ENCODE data around the gene P2RX3.

P2RX3 gene

DNA sequence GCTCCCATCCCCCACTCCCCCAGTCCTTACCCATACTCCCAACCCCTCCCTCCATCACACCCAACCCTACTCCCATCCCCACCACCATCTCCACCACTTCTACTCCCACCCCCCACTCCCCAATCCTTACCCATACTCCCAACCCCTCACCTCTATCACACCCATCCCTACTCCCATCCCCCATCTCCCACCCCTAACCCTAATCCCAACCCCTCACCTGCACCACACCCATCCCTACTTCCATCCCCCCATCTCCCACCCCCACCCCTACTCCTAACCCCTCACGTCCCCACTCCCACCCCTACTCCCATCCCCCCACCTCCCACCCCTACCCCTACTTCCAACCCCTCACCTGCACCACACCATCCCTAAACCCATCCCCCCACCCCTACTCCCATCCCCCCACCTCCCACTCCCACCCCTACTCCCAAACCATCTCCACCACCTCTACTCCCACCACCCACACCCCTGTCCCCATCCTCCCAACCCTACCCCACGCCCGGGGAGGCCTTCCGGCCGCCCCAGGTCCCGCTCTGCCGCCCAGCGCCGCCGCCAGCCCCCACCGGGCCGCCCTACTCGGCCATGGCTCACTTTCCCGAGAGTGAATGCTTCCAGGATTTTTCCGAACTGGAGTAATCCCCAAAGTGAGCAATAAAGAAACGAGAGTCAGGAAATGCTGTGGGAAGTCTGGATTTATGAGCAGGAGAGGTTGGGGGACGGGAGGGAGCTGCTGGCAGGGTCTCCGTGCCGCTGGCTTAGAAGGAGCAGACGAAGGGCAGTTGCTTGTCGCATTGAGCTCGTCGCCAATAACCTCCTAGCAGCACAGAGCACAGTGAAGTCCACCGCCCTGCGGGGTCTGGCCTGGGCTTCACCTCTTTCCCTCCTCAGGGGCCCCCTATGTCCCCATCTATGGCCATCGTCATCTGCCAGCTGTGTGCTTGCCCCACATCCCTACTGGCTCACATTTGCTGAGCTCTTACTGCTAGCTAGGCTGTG lies 38.2 kb downstream of the P2RX3 start:
- no peak for DNase-seq

DNA sequence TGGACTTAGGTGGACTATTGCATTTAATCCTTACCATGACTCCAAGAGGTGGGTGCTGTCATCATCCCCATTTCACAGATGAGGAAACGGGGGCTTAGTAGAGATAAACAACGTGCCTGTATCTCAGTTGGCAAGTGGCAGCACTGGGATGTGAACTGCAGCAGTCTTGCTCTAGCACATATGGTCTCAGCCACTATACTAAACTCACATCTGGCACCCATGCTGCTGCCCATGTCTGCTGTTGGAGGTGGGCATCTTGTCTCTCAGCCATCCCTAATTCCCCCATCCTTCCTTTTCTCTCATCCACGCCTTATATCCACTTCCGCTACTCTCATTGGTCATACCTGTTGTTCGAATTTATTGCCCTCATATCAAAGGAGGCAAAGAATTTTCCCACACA lies 39.0 kb downstream of the P2RX3 start:
- DNase-seq = no peak

DNA sequence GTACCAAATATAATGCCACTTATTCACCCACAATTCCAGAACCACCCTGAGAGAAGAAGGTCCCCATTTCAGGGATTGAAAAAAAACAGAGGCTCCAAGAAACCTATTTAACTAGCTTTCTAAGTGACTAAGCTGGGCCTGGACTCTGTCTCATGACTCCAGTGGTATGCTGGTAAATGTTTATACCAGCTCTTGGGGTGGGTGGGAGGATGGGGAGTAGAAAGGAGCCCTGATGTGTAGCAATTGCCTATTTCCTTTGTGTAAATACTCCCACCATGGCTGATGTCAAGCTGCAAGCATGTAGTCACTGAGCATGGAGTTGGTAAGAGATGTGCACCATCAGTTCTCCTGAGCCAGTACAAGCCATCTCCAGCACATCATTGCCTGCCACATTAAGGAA lies 40.0 kb downstream of the P2RX3 start:
- no peak for DNase-seq

DNA sequence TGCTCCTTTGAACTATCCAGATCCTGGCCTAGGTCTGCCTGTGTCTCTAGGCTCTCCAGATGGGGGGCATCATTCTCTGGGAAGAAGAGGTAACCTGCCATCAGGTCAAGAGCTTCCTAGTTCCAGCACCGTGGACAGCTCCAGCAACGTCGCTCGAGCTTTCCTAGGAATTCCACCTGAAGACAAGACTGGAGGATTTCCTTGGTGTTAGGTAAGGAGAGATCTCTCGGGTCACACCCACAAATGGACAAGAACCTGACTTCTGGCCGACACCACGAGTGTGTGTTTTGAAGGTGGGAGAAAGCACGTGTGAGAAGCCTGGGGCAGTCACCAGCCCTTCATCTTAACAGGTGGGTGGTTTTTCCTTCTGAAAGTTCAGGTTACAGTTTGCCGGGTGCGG lies 41.6 kb downstream of the P2RX3 start:
- DNase-seq = no peak

DNA sequence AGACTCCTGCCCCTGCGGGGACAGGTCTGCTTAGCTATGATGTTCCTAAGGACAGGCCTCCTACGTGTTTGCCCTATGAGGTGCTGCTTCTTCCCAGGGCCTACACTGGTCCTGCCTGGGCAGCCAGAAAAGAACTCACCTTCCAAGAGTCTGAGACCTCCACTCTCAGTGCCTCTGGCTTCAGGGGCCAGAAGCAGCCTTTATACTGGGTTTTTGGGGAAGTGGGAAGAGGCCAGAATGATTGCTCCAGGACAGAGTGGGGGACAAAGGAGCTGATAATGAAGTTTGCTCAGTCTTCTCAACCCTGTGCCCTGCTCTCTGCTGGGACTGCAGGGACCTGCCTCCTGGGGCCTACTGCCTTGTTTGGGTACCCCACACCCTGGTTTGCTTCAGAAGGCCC lies 42.8 kb downstream of the P2RX3 start, which contains the start of gene PRG3:
PRG3 (minus strand) TSS at position 176 of the 400 bp plus-strand sequence. CDS start 442 bp downstream, outside the sequence.
- DNase-seq = no peak

DNA sequence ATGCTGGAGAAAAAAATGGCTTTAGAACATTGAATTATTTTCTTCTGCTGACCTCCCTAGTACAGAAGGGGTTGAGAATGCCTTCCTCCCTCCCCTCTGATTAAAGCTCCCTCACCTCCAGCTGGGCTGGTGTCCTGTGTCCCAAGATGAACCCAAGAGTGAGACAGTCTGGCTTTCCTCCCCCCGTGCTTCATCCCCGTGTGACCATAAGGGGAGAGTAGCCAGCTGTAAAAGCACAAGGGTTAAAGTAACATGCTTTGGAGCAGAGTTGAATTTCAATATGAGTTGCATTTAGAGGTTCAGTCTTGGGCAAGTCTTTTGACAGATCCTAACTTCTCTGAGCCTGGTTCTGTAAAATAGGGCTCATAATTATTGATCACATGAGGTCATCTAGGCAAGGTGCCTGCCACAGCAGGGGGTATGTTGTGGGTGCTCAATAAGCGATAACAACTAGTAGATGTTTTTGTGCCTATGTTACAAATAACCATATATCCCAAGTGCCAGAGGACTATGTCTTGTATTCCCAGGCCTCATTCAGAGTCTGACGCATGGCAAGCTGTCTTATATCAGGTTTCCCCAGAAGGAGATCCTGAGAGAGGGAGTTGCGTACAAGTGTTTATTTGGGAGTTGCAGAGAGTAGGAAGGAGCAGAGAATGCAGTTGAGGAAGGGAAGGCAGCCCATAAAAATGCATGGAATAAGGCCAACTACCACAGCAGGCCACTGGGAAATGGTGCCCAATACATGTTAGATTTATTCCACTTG lies 48.2 kb downstream of the P2RX3 start:
- no peak for DNase-seq

DNA sequence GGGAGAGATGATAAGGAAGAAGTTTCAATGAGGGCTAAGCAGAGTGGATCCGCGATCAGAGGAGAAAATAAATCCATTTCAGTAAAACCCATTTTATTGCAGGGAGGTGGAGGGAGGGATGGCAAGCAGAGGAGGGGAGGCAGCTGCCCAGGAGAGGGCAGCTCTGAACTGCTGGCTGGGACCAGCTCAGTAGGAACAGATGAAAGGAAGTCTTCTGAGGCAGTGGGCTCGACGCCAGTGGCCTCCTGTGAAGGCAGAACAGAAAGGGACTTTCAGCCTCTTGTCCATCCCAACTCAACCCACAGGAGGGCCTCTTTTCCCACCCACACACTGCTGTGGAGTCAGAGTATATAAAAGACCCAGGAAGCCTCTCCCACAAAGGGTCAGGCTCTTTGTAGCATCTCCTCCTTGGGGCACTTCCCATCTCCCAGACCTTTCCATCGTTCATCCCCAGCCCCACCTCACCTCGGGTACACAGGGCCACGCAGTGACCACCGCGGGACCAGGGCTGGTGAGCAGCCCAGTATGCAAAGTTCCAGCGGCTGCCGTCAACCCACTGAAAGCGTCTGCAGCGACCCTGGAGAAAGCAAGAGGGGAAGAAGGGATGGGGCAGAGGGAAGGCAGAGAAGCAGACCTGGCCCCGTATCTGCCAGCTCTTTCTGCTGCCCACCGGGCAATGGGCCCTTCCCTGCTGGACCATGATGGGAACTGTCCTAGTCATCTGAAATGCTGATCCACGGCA lies 49.3 kb downstream of the P2RX3 start:
- DNase-seq = no peak

DNA sequence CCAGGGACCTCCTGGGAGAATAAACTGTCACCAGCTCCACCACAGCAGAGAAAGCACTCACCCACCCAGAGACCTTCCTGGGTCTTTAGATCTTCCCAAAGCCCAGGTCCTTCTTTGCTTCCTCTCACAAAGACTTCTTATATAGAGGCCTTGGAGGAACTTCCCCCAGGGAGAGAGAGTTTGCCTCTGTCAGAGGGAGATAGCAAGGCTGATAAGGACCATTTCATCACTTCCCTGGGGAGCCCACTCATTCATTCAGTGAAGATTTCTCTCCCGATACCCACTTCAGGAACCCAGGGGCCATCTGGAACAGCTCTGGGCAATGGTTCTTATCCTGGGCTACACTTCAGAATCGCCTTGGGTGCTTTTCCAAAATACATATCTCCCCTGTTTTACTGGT lies 52.4 kb downstream of the P2RX3 start, which contains the start of gene PRG2:
PRG2 (minus strand) TSS at position 116 of the 400 bp plus-strand sequence. CDS start 706 bp downstream, outside the sequence.
- no peak for DNase-seq

DNA sequence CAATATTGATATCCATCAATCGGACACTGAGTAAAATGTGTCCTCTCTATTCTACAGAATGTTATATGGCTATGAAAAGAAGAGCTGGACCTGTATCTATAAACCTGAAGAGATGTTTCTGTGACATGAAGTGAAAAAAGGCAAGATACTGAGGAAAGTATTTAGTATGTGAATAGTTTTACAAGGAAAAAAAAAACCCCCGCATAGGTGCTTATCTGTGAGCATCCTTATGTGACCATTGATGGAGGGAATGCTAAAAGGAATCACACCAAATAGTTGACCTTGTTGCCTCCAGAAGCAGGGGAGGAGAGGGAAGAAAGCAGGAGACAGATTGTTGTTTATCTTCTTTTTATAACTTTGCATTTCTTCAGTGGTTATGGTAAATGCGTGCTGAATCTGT lies 53.0 kb downstream of the P2RX3 start:
- no peak for DNase-seq

DNA sequence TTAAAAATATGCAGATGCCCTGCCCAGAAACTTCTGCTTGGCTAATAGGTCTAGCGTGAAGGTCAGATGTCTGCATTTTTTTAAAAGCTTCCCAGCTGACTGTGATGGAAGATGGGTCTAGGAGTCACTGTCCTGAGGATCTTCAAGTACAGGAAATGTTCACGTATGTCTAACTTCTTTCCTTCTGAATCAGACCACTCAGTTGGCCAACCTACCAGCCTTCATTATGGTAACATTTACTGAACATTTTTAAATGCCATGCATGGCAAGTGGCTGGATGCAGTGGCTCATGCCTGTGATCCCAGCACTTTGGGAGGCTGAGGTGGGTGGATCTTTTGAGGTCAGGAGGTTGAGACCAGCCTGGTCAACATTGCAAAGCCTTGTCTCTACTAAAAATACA lies 53.4 kb downstream of the P2RX3 start:
- no peak for DNase-seq

DNA sequence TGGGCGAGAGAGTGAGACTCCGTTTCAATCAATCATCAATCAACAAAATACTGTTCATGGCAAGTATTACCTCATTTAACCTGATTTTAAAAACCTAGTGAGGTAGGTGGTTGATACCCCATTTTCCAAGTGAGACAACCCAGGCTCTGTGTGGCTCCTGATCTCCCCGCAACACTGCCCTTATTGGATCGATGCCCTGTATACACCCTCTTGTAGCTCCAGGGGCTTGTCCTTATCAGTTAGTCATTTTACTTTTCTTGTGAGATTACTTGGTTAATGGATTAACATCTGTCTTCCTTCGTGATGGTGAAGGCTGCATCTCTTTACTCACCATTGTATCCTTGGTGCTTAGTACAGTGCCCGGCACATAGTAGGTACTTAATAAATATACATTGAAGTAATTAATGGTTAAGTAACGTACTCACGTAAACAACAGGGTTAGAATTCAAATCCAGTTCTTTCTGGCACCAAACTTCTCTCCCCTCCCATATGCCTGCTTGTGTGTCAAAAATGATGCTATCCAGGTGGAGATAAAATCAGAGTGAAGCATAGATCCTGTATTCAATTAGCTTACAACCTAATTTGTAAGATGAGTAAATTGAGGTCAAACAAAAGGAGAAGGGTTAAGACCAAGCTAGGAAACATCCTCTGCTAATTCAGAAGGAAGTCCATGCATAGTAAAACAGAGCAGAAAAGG lies 54.1 kb downstream of the P2RX3 start:
- DNase-seq = no peak

DNA sequence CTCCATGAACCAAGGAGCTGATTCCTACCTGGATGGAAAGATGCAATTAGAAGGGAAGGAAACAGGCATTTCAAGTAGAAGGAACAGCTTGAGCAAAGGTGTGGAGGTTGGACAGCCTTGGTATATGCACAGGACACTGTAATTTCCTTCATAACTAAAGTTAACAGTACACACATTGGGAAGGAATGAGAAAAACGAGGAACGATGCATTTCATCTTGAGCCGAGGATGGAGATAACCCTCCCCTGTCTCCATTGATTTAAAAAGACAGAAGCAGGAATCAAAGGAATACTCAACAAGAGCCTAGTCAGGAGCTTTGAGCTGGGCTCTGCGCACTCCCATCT lies 54.6 kb downstream of the P2RX3 start:
- no peak for DNase-seq

DNA sequence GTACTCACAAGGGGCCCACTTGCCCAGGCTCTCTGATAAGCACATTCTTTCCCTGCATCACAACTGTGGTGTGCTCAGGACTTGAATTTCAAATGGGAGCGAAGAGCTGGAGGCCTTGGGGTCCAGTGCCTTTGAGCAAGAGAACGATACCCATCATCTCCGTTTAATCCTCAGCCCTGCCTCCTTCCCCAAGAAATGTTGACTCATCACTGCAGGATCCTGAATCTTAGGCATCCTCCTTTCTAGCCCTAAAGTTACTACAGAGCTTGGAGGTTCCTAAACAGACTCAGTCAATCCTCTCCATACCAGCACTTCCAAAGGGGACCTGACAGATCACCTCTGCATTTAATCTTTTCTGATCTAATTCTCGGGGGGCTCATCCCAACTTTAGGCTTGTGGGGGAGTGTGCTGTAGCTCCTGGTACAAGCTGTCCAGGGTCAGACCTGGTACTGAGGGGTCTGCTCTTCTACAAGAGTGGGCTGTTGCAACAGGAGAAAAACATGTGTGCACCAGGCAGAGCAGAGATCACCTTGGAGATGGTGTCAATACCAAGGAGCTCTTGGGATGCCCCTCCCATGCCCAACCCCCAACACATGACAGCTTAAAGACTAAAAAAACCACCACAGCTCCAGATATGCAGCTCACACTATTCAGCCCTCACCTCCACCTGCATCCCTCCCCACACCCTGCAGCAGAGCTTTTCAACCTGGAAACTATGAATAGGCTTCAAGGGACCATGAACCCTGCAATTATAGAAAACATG lies 56.2 kb downstream of the P2RX3 start:
- no peak for DNase-seq

DNA sequence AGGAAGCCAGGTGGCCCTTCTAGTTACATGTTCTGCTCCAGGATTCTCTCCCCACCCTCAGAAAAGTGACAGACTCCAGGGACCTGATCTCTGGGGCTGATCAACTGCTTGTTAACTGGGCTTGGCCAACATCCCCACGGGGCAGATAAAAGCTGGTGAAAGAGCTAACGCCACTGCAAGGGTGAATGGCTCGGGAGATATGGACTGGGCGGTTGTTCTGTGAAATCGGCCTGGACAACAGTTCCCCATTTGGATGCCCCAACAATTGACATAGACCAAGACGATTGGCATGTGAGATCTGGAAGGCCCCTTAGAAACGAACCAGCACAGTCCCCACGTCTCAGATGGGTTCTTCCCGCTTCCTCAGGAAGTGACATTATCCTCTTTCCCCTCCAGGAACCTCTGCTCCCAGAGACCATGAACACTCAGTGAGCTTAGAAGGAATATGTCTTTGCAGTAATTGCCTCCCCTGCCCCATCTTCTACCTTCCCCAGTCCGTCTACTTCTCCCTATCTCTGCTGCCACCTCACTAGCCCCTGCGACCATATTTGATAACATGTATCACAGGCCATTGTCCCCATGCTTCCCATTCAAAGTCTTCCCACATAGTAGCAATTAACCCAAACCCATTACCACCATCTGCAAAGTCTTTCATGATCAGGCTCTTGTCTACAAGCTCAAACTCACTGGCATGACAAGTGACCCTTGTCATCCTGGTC lies 57.9 kb downstream of the P2RX3 start:
- DNase-seq = no peak

DNA sequence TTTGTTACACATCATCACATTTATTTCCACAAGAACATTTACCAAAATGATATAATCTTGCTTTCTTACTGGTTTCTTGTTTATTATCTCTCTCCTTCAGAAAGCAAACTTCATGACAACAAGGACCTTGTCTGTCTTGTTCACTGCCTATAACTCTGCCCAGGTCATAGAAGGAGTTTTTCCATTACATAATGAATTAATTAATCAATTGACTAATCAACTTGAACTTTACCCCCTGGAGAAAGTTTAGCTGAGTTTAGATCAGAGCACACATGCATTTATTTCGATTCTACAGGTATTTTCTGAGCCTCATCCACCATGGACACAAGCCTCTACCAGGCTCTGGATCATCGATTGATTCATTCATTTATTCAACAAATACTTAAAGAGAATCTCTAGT lies 58.6 kb downstream of the P2RX3 start:
- no peak for DNase-seq

DNA sequence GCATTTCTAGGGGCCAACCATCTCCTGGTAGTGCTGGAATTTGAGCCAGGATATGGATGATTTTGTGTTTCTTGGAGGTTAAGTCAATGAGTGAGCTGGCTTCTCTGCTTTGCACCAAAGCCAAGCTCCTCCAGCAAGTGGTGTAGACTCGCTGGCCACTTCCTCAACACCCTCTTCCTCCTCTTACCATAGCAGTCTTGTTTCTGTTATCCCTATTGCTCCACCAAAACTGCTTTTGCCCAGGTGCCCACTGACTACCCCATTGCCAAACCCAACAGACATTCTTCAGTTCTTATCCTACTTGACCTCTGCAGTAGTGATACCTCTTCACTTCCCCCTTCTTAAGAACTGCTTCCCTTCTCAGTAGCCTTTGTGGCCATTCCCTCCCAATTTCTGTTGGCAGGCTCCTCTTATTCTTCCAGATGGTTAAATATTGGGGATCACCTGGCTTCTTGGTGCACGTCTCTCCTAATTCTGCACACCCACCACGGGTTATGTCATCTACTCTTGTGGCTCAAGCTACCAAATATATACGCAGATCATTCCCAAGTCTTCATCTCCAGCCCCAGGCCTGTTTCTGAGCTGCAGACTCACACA lies 59.3 kb downstream of the P2RX3 start:
- DNase-seq = no peak

DNA sequence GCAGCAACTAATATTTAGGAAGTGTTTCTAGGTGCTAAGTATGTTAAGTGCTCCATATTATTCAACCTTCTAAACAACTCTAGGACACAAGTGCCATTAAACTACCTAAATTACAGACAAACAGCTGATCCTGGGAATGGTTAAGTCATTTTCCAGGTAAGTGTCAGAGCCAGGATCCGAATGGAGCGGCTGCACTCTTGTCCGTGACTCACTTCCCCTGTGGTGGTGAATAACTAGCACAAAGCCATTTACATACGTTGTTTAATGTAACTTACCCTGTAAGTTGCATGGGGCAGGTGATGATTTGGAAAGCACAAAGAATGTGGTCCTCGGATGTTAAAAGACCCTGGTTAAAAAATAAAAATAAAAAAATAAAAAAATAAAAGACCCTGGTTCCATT lies 61.1 kb downstream of the P2RX3 start:
- no peak for DNase-seq

DNA sequence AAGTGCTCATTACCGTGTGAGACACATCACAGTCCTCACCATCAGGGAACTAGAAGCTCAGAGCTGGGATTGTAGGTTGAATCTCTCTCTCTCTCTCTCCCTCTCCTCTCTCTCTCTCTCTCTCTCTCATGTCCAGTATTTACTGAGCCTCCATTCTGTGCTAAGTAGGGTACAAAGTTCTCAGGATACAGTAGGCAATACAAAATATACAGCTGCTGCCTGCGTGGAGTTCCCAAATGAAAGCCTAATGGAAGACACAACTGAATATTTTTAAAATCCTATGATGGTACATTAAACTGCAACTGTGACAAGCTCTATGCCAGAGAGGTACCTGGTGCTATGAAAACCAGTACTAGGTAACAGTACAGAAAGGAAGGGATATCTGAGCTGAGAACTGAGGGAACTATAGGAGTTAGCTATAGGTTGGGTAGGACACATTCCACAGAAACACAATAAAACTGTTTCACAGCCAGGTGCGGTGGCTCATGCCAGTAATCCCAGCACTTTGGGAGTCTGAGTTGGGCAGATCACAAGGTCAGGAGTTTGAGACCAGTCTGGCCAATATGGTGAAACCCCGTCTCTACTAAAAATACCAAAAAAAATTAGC lies 61.9 kb downstream of the P2RX3 start:
- DNase-seq = no peak

DNA sequence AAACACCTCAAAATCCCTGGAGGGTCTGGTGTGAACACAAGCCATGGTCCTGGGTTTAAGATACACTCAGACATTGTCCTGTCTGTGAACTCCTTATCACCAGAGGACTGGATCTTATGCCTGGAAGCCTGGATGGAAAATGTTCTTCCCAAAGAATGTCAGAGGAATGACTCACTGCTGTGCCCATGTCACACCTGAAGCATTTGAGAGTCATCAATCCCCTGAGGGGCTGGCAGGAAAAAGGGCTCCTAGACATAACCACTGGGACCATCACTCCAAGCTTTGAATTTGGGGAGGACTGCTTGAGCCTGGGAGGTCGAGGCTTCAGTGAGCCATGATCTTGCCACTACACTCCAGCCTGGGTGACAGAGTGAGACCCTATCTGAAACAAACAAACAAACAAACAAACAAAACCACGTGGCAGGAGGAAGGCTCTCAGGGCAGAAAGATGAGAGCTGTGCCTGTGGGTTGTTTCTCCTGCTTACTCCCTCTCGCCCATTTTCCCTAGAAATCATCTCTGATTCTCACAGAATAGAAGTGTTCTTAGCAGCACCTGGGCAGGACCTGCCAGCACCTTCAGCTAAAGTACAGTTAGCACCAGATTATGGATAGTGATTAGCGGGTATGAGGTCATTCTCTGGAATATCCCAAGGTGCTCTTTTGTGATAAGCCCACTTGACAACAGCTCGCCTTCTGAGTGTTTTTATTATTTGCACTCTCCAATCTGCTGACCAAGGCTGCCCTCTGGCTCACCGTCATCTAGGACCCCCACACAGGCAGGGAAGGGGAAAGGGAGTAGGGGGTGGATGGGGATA lies 64.2 kb downstream of the P2RX3 start:
- no peak for DNase-seq

Data from CD4-positive, alpha-beta T cell treated with Interleukin-10 for 1 hour (primary cell).